Stimulated activated CD4-positive, alpha-beta T cell treated with anti-CD3 and anti-CD28 coated beads, TNF-alpha, amount 100 ng/mL, for 24 hours (primary cell): Measurements from ENCODE around the gene MESP2.
A peak's percentile ranks its signal among the peaks of the same experiment; 100 is the strongest.
"Not testable (repeated sequence)": the region's sequence is repeated elsewhere in the genome, so short reads cannot be mapped to it uniquely, and the experiment has no call there.

Experiments
- DNase-seq, 3 experiments: peaks; one replicate each; pipeline ENCODE4 v3.0.0-alpha.2; 2020; ENCODE audit warnings: low read depth in 3 of 3

Gene MESP2

DNA sequence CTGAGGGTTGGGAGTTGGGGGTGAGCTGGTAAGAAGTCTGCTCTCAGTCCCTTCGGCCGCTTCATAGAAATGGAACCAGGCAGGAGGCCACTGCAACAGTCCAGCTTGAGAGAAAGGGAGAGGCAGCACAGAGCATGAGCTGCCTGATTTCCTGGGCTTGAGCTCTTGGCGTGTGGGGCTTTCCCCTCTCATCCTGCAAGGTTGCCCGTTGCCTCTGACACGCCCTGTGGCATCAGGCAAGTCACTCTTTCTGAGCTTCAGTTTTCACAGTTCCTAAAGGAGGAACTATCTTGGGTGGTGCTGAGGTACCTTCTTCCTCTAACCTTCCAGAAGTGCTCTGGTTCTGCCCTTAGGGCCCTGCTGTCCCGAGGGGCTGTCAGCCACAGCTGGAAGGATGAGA lies 4.9 kb downstream of the MESP2 start:
- peak in 1 of 3 experiments; percentile 18 for DNase-seq

- no peak for DNase-seq
Observed at GRCh38 chr15:89781891-89782618, 5.9 kb downstream of the MESP2 start.

DNA sequence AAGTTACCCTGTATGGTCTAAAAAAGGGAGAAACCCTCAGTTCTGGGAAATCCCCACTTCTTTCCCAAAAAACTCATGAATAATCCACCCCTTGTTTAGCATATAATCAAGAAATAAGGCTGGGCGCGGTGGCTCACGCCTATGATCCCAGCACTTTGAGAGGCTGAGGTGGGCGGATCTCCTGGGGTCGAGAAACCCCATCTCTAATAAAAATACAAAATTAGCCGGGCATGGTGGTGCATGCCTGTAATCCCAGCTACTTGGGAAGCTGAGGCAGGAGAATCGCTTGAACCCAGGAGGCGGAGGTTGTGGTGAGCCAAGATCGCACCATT lies 6.5 kb downstream of the MESP2 start:
- not testable (repeated sequence) for DNase-seq

GRCh38 chr15:89783111-89783860 lies 7.2 kb downstream of the MESP2 start:
- no peak for DNase-seq

DNA sequence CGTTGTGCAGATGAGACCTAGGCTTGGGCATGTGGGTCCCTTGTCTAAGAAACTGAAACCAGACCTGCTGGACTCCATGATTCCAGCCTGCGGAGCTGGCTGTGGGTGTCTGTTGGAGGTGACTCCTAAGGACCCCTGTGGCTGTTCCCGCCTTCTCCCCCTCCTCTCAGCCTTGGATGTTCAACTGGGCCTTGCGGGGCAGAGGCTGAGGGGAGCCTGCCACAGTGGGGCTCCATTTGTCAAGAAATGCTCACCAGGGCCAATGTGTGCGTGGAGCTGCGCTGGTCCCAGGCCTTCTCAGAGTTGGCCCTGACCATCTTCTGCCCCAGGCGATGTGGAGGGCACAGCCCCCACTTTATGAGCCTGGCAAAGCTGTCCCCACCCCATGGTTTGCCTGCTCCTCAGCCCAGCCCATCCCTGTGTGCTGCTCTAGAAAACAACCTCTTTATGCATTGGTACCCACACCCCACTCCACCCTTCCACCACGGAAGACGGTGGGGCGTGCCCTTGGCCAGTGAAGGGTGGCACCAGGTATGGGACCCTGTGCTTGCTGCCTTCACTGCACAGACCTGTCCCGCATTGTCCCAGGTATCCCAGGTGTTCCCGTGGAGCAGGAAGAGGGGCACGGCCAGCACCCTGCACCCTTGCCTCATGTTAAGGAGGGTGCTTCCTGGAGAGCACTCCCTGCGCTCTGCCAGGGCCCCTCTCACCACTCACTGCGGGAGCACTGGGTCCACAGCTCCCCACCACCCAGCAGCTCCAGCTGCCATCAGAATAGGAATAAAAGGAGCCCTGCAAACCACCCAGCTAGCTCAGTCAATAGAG lies 7.9 kb downstream of the MESP2 start:
- no peak for DNase-seq

GRCh38 chr15:89784686-89784960 lies 8.5 kb downstream of the MESP2 start:
- no peak for DNase-seq

DNA sequence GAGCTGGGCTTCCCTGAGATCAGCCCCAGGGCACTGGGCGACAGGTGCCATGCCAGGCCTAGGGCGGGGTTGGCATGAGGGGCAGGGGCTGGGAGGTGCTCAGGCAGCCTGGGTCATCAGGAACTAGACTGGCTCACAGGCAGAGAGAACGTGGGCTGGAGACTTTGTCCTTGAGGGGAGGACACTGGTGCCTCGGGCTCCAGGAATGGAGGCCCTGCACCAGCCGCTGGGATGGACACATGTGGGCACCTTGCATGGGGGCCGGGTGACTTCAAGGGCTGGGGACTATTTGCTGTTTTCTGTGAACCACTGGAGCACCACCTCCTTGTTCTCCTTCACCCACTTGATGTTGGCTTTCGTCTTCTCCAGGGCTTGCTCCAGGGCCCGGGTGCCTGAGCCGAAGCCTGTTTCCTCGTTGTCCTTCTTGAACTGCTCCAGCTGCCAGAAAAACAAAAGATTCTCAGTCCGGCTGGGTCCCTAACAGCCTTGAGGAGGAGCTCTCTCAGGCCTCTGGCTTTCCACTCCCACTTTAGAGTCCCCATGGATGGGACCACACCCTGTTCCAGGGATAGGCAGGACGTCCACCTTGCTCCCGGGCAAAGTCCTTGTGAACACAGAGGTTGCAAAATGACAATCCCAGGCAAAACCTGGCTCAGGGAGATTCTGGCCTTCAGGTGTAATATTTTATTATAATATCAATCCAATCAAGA lies 9.1 kb downstream of the MESP2 start:
- no peak for DNase-seq

DNA sequence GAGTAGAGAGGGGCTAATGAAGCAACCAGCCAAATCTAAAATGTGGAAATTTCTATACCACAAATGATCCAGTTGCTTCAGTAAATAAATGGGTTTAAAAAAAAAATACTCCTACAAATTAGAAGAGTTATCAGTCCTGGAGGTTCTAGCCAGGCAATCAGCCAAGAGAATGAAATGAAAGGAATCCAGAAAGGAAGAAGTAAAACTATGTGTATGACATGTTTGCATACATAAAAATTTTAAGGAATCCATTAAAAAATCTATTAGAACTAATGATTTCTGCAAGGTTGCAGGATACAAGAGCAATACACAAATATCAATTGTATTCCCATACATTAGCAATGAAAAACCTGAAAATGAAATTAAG lies 9.6 kb downstream of the MESP2 start:
- DNase-seq: no peak

- no peak for DNase-seq
Observed at GRCh38 chr15:89787944-89788343, 11.8 kb downstream of the MESP2 start.

GRCh38 chr15:89788585-89788984 lies 12.5 kb downstream of the MESP2 start:
- DNase-seq: not testable (repeated sequence)

- DNase-seq: no peak
Observed at GRCh38 chr15:89790206-89790605, 14.1 kb downstream of the MESP2 start.

GRCh38 chr15:89790661-89791060 lies 14.5 kb downstream of the MESP2 start:
- no peak for DNase-seq

DNA sequence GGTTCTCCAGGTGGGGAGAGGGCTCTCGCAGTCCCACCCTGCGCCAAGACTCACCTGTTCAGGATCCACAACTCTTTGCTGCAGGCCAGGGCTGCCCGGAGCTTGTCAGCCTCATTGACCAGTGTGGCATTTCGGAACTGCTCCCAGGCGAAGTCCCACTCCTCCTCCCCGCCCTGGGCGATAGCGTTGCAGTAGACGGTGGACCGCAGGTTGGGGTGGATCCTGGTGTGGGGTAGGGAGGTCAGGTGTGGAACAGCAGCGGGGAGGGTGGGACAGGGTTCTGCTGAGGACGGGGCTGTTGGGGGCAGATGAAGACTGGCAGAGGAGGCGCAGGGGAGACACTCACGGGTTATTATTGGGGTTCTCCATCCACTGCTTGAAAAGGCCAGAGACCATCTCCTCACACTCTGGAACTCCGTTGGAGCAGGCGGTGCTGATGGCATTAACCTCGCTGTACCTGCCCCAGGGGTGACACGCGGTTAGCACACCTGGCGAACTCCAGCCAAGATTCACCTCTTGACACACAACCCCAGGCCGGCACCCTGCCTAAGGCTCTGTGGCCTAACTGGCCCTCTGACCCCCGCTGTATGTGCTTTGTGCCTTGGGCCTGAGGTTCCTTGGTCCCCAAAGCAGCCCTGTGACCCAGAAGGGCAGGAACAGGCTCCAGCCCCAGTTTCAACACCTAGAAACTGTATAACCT lies 16.1 kb downstream of the MESP2 start:
- DNase-seq: no peak

DNA sequence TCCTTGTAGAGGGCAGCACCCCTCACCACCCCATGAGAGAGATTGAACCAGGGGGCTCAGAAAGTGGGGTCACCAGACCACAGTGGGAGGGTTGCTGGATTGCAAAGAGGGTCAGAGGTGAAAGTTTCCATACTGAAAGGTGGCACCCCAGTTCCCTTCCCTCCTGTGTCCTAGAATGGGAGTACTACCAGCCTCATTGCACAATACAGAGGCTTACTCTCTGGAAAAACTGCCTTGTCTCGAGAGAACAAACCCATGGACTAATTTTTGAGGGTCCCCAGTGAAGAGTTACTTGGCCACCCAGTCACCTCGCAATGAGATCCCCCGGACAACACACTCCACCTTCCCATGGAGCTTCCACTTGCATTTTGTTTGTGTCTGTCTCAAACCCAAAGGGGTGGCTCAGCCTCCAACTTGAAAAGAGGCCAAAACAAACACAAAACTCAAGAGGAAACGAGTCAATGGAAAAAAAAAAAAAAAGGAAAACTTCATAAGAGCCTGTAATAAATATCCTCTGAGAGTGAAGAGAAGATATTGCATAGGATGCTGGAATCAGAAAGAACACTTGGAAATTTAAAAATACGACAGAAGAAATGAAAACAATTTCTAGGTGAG lies 18.6 kb downstream of the MESP2 start:
- no peak for DNase-seq

GRCh38 chr15:89795996-89796395 lies 19.9 kb downstream of the MESP2 start:
- DNase-seq: no peak

- no peak for DNase-seq
Observed at GRCh38 chr15:89797678-89798201, 21.6 kb downstream of the MESP2 start.

DNA sequence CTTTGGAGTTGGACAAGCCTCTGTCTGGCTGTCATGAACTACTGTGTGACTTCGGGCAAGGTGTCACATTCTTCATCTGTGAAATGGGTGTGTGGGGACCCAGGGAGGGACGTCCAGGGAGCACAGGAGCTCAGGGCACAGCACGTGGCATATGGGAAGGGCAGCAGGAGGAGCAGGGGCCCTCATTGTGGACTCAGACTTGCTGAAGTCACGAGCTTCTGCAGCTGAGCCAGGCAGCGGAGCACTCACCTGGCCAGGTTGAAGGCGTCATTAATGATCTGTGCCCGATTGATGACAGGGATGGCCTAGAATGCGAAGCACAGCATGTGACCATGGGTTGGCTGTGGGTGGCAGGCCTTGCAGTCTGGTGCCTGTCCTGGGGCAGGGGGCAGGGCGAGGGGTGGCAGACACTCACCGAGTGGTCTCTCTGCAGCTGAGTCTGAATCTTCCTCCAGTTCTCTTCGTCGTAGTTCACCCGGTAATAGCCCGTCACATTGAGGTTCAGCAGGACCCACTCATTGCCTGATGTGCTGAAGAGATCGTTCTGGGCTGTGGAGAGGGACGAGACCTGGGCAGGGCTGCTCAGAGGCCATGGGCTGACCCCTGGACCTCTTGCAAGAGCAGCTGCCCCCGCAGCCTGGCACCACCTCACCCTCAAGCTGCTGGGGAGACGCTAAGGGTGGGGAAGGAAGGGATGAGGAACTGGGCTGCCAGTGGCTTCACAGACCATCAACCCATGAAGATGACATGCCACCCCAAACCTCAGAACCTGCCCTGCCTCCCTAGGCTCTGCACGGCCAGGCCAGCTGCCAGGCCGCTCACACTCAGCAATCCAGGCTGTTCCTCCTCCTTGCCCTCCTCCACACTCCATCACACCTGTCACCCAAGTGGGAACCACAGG lies 23.1 kb downstream of the MESP2 start:
- no peak for DNase-seq

DNA sequence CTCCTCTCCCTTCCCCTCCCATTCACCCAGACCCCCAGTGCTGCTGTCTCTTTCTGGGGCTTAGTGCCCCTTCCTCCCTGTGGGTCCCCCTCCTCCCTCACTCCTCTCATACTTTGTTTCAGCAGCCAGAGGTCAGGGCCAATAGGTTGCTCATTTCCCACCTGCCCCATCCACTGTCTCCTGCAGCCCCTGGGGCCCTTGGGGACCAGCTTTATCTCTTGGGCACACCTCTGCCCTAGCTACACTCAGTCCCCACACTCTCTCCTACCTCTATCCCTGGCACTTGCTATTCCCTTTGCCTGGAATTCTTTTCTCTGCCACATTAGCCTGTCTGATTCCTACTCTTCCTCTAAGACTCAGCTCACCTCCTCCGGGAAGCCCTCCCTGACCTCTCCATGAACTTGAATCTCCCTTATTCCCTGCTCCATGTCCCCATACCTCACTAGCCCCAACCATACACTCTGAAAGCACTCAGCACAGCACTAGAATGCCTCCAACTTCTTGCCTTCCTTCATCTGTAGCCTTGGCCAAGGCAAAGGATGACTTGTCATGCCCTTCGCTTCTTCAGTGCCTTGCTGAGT lies 23.9 kb downstream of the MESP2 start:
- no peak for DNase-seq

GRCh38 chr15:89801471-89802195 lies 25.5 kb downstream of the MESP2 start:
- DNase-seq: no peak
